HEK293 (cell line): ENCODE measurements around the gene SERPINC1.
A peak's percentile ranks its signal among the peaks of the same experiment; 100 is the strongest.

Experiments used
- CTCF ChIA-PET: fragments of 350-600 bp; formaldehyde crosslinking; extraction: SDS; loops from one replicate; lab custom pipeline; 2021; ENCODE audit warnings: antibody characterized with exemption; lab: Yijun Ruan, JAX
- POLR2A ChIA-PET: fragments of 300-600 bp; formaldehyde crosslinking; extraction: SDS; loops from one replicate; lab custom pipeline; 2020; ENCODE audit warnings: antibody characterized with exemption, inconsistent platforms; lab: Yijun Ruan, JAX
- H3K27ac ChIP-seq: fragments of 200-500 bp; sonication (Bioruptor generic); 2 replicates; pipeline ENCODE4 v1.5.1; 2014; ENCODE audit warnings: low read depth, low read length, control low read depth, inconsistent platforms; ENCODE audit errors: extremely low read depth
- H3K36me3 ChIP-seq, 2 experiments: fragments of 200-500 bp in 1 of 2; sonication (Bioruptor generic) in 1 of 2; 1 replicate in 1 of 2; 2 replicates in 1 of 2; pipeline ENCODE4 v1.5.1; 2014 to 2017; ENCODE audit warnings: inconsistent platforms in 2 of 2, low read length in 2 of 2; ENCODE audit not compliant: control insufficient read depth in 2 of 2, insufficient read depth in 1 of 2
- H3K4me1 ChIP-seq: fragments of 200-500 bp; sonication (Bioruptor generic); 2 replicates; pipeline ENCODE4 v1.5.1; 2014; ENCODE audit warnings: mild to moderate bottlenecking, low read length, inconsistent platforms; ENCODE audit not compliant: control insufficient read depth, insufficient read depth
- H3K4me3 ChIP-seq: 2 replicates; pipeline ENCODE4 v1.5.1; 2011; ENCODE audit warnings: low read depth, mild to moderate bottlenecking, control low read depth, low read length, moderate library complexity
- H3K9me3 ChIP-seq: fragments of 200-500 bp; sonication (Bioruptor generic); 2 replicates; pipeline ENCODE4 v1.5.1; 2014; ENCODE audit warnings: low read depth, low read length, inconsistent platforms; ENCODE audit not compliant: control insufficient read depth, insufficient read depth
- KLF10 ChIP-seq: fragments of 450-650 bp; IDR thresholded peaks from 2 replicates; pipeline ENCODE4 v1.5.1; 2018; ENCODE audit warnings: missing biosample characterization, mild to moderate bottlenecking, missing genetic modification characterization
- MEIS1 ChIP-seq: sonication (generic); formaldehyde crosslinking; IDR thresholded peaks from 2 replicates; pipeline ENCODE4 v1.8.1; 2022; ENCODE audit warnings: missing genetic modification reagents, mild to moderate bottlenecking, borderline replicate concordance
- PBX3 ChIP-seq: sonication (generic); formaldehyde crosslinking; IDR thresholded peaks from 2 replicates; pipeline ENCODE4 v1.8.1; 2022; ENCODE audit warnings: mild to moderate bottlenecking, moderate library complexity, missing genetic modification reagents
- SCRT2 ChIP-seq: fragments of 450-650 bp; formaldehyde crosslinking; IDR thresholded peaks from 2 replicates; pipeline ENCODE4 v1.5.1; 2016; ENCODE audit warnings: missing biosample characterization, missing genetic modification characterization
- ZBTB17 ChIP-seq: fragments of 450-650 bp; formaldehyde crosslinking; IDR thresholded peaks from 2 replicates; pipeline ENCODE4 v1.5.1; 2016; ENCODE audit warnings: missing biosample characterization, missing genetic modification characterization
- ZFP3 ChIP-seq: fragments of 450-650 bp; formaldehyde crosslinking; IDR thresholded peaks from 2 replicates; pipeline ENCODE4 v1.5.1; 2016; ENCODE audit warnings: low read depth, missing biosample characterization, missing genetic modification characterization
- ZNF2 ChIP-seq: fragments of 450-650 bp; formaldehyde crosslinking; IDR thresholded peaks from 2 replicates; pipeline ENCODE4 v1.5.1; 2016; ENCODE audit warnings: missing biosample characterization, missing genetic modification characterization
- ZNF23 ChIP-seq: fragments of 450-650 bp; formaldehyde crosslinking; IDR thresholded peaks from 2 replicates; pipeline ENCODE4 v1.5.1; 2016; ENCODE audit warnings: missing biosample characterization, missing genetic modification characterization, borderline replicate concordance
- ZNF302 ChIP-seq: fragments of 450-650 bp; formaldehyde crosslinking; IDR thresholded peaks from 2 replicates; pipeline ENCODE4 v1.5.1; 2016; ENCODE audit warnings: missing biosample characterization, missing genetic modification characterization, low read depth
- ZNF426 ChIP-seq: fragments of 450-650 bp; formaldehyde crosslinking; IDR thresholded peaks from 2 replicates; pipeline ENCODE4 v1.5.1; 2017; ENCODE audit warnings: missing biosample characterization, missing genetic modification characterization, mild to moderate bottlenecking, inconsistent platforms, moderate library complexity
- ZNF48 ChIP-seq: fragments of 450-650 bp; formaldehyde crosslinking; IDR thresholded peaks from 2 replicates; pipeline ENCODE4 v1.5.1; 2016; ENCODE audit warnings: missing biosample characterization, missing genetic modification characterization
- ZNF596 ChIP-seq: fragments of 450-650 bp; IDR thresholded peaks from 2 replicates; pipeline ENCODE4 v1.5.0; 2018; ENCODE audit warnings: missing biosample characterization, mild to moderate bottlenecking, missing genetic modification characterization, moderate library complexity
- ZSCAN16 ChIP-seq: fragments of 450-650 bp; formaldehyde crosslinking; IDR thresholded peaks from 2 replicates; pipeline ENCODE4 v1.5.1; 2016; ENCODE audit warnings: missing biosample characterization, missing genetic modification characterization
- ZXDB ChIP-seq: fragments of 450-650 bp; formaldehyde crosslinking; IDR thresholded peaks from 2 replicates; pipeline ENCODE4 v1.5.1; 2016; ENCODE audit warnings: missing biosample characterization, missing genetic modification characterization
- TF ChIP-seq, protein P1 (sequence below): fragments of 450-650 bp; formaldehyde crosslinking; IDR thresholded peaks from 2 replicates; pipeline ENCODE4 v1.5.1; 2016; ENCODE audit warnings: missing biosample characterization, missing genetic modification characterization
- TF ChIP-seq, protein P2 (sequence below): fragments of 450-650 bp; formaldehyde crosslinking; IDR thresholded peaks from 2 replicates; pipeline ENCODE4 v1.5.1; 2016; ENCODE audit warnings: missing biosample characterization, missing genetic modification characterization
- TF ChIP-seq, protein P3 (sequence below): fragments of 450-650 bp; formaldehyde crosslinking; IDR thresholded peaks from 2 replicates; pipeline ENCODE4 v1.5.1; 2016; ENCODE audit warnings: missing biosample characterization, missing genetic modification characterization

The SERPINC1 gene

GRCh38 chr1:173917635-173918493 is 737 bp upstream of the SERPINC1 start:
- TF ChIP-seq ZNF426 (no peak), KLF10 (tag by site-specific recombination) (no peak), ZNF2 (tag by site-specific recombination) (no peak), ZXDB (tag by site-specific recombination) (no peak), PBX3 (CRISPR knock-in tag) (no peak), SCRT2 (no peak), ZNF48 (no peak)
- TF ChIP-seq, protein P1, sequence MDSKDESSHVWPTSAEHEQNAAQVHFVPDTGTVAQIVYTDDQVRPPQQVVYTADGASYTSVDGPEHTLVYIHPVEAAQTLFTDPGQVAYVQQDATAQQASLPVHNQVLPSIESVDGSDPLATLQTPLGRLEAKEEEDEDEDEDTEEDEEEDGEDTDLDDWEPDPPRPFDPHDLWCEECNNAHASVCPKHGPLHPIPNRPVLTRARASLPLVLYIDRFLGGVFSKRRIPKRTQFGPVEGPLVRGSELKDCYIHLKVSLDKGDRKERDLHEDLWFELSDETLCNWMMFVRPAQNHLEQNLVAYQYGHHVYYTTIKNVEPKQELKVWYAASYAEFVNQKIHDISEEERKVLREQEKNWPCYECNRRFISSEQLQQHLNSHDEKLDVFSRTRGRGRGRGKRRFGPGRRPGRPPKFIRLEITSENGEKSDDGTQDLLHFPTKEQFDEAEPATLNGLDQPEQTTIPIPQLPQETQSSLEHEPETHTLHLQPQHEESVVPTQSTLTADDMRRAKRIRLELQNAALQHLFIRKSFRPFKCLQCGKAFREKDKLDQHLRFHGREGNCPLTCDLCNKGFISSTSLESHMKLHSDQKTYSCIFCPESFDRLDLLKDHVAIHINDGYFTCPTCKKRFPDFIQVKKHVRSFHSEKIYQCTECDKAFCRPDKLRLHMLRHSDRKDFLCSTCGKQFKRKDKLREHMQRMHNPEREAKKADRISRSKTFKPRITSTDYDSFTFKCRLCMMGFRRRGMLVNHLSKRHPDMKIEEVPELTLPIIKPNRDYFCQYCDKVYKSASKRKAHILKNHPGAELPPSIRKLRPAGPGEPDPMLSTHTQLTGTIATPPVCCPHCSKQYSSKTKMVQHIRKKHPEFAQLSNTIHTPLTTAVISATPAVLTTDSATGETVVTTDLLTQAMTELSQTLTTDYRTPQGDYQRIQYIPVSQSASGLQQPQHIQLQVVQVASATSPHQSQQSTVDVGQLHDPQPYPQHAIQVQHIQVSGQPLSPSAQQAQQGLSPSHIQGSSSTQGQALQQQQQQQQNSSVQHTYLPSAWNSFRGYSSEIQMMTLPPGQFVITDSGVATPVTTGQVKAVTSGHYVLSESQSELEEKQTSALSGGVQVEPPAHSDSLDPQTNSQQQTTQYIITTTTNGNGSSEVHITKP: no peak
- CTCF ChIA-PET: no interaction called here
- Histone ChIP-seq H3K9me3 (no peaks in the 10 kb centered on the region), H3K4me1 (no peaks in the 10 kb centered on the region), H3K4me3 (no peak overlapping the region), H3K36me3 (no peaks in the 10 kb centered on the region), H3K27ac (no peak overlapping the region)
- POLR2A ChIA-PET: no interaction called here

DNA sequence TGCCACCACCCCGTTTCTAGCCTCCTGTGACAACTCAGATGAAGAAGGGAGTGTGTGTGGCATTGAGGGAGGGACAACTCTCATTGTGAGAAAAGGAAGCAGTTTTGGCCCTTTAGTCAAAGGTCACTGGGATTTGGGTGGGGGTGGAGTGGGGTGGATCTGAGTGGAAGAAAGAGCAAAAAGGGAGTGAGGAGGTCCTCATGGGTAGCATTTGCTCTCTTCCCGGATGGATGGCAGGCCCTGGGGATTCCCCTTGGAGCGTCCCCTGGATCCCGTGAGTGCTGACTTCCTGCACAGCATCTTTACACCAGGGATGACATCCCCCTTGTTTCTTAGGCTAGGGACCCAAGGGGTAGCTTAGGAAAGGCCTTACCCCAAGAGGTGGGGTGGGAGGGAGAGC is 460 bp downstream of the SERPINC1 start:
- ChIA-PET POLR2A (interaction anchor here (0.5 kb wide), 1 partner anchor 13 kb away, joined by 4 read pairs; no protein-coding TSS in a partner anchor), CTCF (interaction anchor here (2.3 kb wide), 1 partner anchor 18 kb away, joined by 16 read pairs; no protein-coding TSS in a partner anchor)
- no peak overlapping the region for H3K4me3 ChIP-seq
- no peaks in the 10 kb centered on the region for H3K4me1 ChIP-seq
- H3K36me3 ChIP-seq: no peaks in the 10 kb centered on the region
- H3K27ac ChIP-seq: no peak overlapping the region
- no peaks in the 10 kb centered on the region for H3K9me3 ChIP-seq
- no peak for TF ChIP-seq ZBTB17 (tag by site-specific recombination)
- no peak for TF ChIP-seq ZNF23 (tag by site-specific recombination)
- TF ChIP-seq, protein P2, sequence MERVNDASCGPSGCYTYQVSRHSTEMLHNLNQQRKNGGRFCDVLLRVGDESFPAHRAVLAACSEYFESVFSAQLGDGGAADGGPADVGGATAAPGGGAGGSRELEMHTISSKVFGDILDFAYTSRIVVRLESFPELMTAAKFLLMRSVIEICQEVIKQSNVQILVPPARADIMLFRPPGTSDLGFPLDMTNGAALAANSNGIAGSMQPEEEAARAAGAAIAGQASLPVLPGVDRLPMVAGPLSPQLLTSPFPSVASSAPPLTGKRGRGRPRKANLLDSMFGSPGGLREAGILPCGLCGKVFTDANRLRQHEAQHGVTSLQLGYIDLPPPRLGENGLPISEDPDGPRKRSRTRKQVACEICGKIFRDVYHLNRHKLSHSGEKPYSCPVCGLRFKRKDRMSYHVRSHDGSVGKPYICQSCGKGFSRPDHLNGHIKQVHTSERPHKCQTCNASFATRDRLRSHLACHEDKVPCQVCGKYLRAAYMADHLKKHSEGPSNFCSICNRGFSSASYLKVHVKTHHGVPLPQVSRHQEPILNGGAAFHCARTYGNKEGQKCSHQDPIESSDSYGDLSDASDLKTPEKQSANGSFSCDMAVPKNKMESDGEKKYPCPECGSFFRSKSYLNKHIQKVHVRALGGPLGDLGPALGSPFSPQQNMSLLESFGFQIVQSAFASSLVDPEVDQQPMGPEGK (tag by site-specific recombination): no peak
- TF ChIP-seq ZSCAN16 (tag by site-specific recombination): no peak

GRCh38 chr1:173915596-173915995 is 1.5 kb downstream of the SERPINC1 start:
- Histone ChIP-seq H3K9me3 (no peaks in the 10 kb centered on the region), H3K27ac (no peak overlapping the region), H3K4me3 (no peak overlapping the region), H3K4me1 (no peaks in the 10 kb centered on the region), H3K36me3 (no peaks in the 10 kb centered on the region)
- TF ChIP-seq MEIS1 (CRISPR knock-in tag) (no peak), ZNF596 (tag by site-specific recombination) (no peak), ZFP3 (tag by site-specific recombination) (no peak), ZNF302 (tag by site-specific recombination) (no peak)
- TF ChIP-seq, protein P3, sequence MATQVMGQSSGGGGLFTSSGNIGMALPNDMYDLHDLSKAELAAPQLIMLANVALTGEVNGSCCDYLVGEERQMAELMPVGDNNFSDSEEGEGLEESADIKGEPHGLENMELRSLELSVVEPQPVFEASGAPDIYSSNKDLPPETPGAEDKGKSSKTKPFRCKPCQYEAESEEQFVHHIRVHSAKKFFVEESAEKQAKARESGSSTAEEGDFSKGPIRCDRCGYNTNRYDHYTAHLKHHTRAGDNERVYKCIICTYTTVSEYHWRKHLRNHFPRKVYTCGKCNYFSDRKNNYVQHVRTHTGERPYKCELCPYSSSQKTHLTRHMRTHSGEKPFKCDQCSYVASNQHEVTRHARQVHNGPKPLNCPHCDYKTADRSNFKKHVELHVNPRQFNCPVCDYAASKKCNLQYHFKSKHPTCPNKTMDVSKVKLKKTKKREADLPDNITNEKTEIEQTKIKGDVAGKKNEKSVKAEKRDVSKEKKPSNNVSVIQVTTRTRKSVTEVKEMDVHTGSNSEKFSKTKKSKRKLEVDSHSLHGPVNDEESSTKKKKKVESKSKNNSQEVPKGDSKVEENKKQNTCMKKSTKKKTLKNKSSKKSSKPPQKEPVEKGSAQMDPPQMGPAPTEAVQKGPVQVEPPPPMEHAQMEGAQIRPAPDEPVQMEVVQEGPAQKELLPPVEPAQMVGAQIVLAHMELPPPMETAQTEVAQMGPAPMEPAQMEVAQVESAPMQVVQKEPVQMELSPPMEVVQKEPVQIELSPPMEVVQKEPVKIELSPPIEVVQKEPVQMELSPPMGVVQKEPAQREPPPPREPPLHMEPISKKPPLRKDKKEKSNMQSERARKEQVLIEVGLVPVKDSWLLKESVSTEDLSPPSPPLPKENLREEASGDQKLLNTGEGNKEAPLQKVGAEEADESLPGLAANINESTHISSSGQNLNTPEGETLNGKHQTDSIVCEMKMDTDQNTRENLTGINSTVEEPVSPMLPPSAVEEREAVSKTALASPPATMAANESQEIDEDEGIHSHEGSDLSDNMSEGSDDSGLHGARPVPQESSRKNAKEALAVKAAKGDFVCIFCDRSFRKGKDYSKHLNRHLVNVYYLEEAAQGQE: peak; percentile 87
- ChIA-PET POLR2A (interaction anchor here (1.0 kb wide), 1 partner anchor 48 kb away, joined by 3 read pairs; the partner anchor contains the start of genes GAS5 and ZBTB37), CTCF (interaction anchor here (0.5 to 2.3 kb wide), 5 partner anchors 17 to 672 kb away, joined by 3 to 16 read pairs (median 3); no protein-coding TSS in a partner anchor)
